Activated naive CD4-positive, alpha-beta T cell treated with Interleukin-2 at 50 U/mL for 16 hours (primary cell): ENCODE results near the gene CLMN.

ENCODE experiments used
- DNase-seq: peaks from one replicate; pipeline ENCODE4 v3.0.0-alpha.2; 2020

Gene CLMN

GRCh38 chr14:95319312-95320077 is at the start of gene CLMN:
CLMN (minus strand) TSS chr14:95319908; CDS start chr14:95319792, 116 bp downstream.
- peak; percentile 33 for DNase-seq

- DNase-seq, result no peak
These were observed 45.7 kb upstream of the CLMN start for GRCh38 chr14:95365401-95365800.

- DNase-seq, result no peak
These were observed 44.9 kb upstream of the CLMN start for GRCh38 chr14:95364481-95365209.

- DNase-seq, result no peak
These were observed 43.8 kb upstream of the CLMN start for GRCh38 chr14:95363468-95363954.

GRCh38 chr14:95362138-95362494 is 42.4 kb upstream of the CLMN start:
- no peak for DNase-seq

- peak; percentile 32 for DNase-seq
These were observed 41.8 kb upstream of the CLMN start for GRCh38 chr14:95361373-95362137.

- DNase-seq, result no peak
These were observed 41.1 kb upstream of the CLMN start for GRCh38 chr14:95360828-95361227.

GRCh38 chr14:95359994-95360826 is 40.5 kb upstream of the CLMN start:
- no peak for DNase-seq

GRCh38 chr14:95356245-95356869 is 36.6 kb upstream of the CLMN start:
- DNase-seq, result no peak

- DNase-seq, result no peak
These were observed 35.7 kb upstream of the CLMN start for GRCh38 chr14:95355422-95355821.

GRCh38 chr14:95354834-95355233 is 35.1 kb upstream of the CLMN start:
- DNase-seq, result no peak

GRCh38 chr14:95353664-95354063 is 34.0 kb upstream of the CLMN start:
- no peak for DNase-seq

GRCh38 chr14:95353007-95353406 is 33.3 kb upstream of the CLMN start:
- DNase-seq, result no peak

GRCh38 chr14:95352481-95352880 is 32.8 kb upstream of the CLMN start:
- no peak for DNase-seq

- DNase-seq, result no peak
These were observed 29.5 kb upstream of the CLMN start for GRCh38 chr14:95349241-95349640.

GRCh38 chr14:95348395-95349080 is 28.8 kb upstream of the CLMN start:
- no peak for DNase-seq

GRCh38 chr14:95346820-95347219 is 27.1 kb upstream of the CLMN start:
- DNase-seq, result no peak

- no peak for DNase-seq
These were observed 26.6 kb upstream of the CLMN start for GRCh38 chr14:95346266-95346665.

GRCh38 chr14:95345032-95345431 is 25.3 kb upstream of the CLMN start:
- DNase-seq, result no peak

- no peak for DNase-seq
These were observed 24.8 kb upstream of the CLMN start for GRCh38 chr14:95344536-95344935.

GRCh38 chr14:95341564-95341963 is 21.9 kb upstream of the CLMN start:
- DNase-seq, result no peak

- DNase-seq, result no peak
These were observed 21.4 kb upstream of the CLMN start for GRCh38 chr14:95341115-95341514.
